HG02798 (cell line): ENCODE results near the gene RASSF4.

ENCODE experiments used
- ATAC-seq: cut with Tn5 transposase; IDR thresholded peaks from one replicate; pipeline ENCODE4 v1.9.1; 2021; ENCODE audit warnings: mild to moderate bottlenecking; ENCODE audit not compliant: unreplicated experiment, poor library complexity

The RASSF4 gene

GRCh38 chr10:44944354-44944753 lies 15.2 kb upstream of the RASSF4 start:
- ATAC-seq, result no peak

DNA sequence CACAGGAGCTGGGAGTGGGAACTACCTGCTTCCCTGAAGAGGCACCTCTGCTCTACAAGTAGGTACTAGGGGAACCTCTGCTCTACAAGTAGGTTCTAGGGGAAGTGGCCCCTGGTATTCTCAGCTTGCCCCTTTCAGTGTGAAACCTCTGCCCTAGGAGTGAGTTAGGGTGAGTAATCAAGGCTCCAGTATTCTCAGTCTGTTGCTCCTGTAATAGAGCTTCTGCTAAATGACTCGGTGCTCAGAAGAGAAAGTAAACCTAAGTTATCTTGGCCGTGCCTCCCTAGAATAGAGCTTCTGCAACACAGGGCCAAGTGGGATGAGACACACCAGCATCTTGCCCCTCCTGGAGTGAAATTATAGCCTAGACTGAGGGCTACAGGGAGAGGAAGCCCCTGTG lies 13.4 kb upstream of the RASSF4 start:
- peak; percentile 68 for ATAC-seq

- peak; percentile 65 for ATAC-seq
Observed at GRCh38 chr10:44947371-44948152, 12.0 kb upstream of the RASSF4 start.

- ATAC-seq, result no peak
Observed at GRCh38 chr10:44948642-44949041, 11.0 kb upstream of the RASSF4 start.

DNA sequence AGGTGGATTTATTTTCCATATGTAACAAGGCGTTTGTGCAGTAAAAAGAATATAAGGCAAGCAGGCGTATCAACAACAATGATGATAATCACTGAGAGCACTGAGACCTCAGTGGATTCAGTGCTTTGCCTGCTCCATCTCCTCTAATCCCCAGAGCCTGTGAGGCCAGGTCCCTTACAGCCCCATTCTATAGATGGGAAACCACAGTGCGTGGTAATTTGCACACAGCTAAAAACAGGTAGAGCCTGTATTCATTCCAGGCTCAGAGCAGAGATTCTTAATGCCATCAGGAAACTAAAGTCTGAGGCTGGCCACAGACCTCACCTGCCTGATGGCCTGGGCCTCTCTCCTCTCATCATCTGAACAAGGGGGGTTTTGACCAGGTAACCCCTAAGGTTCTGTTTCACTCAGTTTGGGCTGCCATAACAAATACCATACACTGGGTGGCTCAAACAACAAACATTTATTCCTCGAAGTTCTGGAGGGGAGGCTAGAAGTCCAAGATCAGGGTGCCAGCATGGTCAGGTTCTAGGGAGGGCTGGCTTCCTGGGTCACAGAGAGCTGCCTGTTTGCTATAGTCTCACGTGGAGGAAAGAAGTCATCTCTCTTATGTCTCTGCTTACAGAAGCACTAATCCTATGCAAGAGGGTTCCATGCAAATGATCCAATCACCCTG lies 10.3 kb upstream of the RASSF4 start:
- ATAC-seq, result no peak

- no peak for ATAC-seq
Observed at GRCh38 chr10:44949915-44950314, 9.7 kb upstream of the RASSF4 start.

DNA sequence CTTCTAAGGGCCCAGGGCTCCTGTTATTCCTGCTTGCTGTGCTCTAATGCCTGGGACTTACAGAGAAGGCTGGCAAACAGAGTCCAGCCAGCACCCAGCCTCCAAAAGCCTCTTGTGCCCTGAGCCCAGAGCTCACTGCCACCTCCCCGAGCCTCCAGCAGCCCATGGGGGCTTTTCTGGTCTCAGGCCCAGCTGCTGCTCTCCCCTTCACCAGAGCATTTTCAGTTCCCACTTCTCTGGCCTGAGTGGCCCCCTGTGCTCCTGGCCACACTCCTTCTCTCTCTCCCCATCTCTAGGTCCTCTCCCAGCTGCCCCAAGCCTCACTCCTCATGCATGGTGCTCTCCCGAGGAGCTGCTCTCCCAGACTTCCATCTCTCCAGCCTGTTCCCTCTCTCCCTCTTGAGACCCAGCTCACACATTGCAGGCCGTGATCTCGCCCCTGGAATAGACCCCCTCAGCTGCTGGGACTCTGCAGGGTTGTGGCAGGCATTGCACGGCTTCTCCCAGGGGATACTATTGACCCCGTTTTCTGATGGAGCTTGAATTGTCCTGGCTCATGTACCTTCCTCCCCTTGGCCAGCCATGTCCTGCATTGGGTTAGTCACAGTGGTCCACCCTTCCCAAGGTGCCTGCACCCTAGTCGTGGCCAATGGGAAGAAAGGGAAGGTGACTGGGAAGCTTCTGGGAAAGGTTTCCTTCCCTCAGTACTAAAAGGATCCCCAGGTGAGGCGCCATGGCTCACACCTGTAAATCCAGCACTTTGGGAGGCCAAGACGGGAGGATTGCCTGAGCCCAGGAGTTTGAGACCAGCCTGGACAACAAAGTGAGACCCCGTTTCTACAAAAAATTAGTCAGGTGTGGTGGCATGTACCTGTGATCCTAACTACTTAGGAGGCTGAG lies 9.0 kb upstream of the RASSF4 start:
- ATAC-seq, result no peak

DNA sequence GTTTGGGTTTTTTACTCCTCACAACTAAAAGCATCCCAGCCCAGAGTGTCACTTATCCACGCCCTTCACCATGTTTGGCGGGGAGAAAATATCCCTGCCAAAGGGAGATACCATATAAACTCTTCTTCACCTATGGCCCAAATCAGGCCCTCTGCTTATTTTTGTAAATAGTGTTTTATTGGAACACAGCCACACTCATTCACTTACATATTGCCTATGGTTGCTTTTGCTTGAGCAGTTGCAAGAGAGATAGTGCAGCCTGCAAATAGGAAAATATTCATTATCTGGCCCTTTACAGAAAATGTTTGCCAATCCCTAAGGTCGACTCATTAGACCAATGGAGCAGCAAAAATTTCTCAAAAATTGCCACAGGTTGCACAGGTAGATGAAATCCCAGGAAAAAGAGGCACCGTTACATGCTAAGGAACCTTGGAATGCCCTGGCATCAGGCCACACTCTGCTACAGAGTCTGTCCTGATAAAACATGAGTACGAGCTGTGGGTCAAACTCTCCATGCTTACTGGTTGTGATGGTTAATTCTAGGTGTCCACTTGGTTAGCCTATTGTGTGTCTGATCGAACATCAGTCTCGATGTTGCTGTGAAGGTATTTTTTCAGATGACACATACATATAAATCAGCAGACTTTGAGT lies 7.9 kb upstream of the RASSF4 start:
- no peak for ATAC-seq

DNA sequence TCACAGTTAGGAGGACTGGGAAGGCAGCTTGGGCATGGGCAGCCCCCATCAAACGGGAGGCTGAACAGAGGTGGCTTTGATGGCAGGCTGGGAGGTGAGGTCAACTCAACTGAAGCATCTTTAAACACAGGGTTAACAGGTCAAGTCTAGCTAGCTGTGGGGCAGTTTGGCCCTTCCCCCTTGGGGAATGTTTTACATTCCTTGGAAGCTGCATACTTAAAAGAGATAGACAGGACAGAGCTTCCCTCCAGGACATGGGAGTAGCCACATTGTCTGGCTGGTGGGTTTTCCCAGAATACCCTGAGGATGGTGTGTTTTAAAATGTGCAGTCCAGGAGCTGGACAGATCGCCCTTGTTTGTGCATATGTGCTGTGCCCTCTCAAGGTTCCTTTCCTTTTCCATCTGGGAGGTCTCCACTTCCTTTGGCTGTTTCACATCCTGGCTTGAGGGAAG lies 6.8 kb upstream of the RASSF4 start:
- no peak for ATAC-seq

DNA sequence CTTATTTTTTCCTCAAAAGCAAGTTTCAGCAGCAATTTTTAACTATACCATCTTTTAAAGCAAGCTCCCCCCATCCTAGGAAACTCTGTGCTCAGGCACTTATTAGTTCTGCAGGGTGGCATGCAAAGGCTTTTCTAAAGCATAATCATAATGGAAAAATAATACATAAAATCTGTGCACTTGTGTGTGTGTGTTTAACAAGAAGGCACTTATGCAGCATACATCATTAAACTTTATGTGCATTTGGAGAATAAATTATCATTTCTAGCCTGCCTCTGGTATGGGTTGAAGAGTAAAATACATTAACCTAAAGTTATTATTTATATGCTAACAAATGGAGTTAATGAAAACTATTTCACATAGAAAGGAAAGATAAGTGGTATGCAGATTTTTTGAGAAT lies 5.6 kb upstream of the RASSF4 start:
- ATAC-seq, result no peak

DNA sequence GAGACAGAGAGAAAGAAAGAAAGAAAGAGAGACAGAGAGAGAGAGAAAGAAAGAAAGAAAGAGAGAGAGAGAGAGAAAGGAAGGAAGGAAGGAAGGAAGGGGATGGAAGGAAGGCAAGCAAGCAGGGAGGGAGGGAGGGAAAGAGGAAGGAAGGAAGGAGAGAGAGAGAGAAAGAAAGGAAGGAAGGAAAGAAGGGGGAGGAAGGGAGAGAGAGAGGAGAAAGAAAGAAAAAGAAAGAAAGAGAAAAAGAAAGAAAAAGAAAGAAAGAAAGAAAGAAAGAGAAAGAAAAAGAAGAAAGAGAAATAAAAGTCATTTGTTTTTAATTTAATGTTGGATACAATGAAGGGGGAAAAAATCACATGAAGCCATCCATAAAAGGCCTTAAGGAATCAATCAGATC lies 4.6 kb upstream of the RASSF4 start:
- no peak for ATAC-seq

DNA sequence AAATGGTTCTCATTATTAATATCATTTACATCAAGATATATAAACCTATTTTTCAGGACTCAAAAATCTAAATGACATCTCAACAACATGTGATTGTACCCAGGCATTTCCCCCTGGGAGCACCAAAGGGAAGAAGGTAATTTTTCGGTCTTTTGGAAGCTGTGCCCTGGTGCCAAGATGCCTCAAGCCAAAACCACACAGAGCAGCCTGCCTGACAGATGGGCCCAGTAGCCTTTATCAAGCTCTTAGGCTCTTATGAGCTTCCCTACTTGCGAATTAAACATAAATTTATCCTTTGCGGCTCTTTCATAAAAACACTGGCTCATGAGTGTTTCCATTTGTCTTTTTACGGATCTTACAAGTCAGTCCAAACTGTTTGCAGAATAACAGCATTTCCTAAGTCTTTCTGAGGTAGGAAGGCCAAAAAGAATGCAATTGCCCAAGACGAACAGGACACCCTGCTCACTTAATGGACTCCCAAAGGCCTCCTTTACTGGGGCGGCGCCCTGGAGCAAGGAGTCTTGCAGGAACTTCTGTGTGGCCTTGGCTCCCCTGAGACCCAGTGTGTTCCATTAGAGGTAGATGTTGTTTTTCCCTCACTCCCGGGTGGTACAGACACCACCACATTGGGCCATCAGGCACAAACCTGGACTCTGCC lies 4.1 kb upstream of the RASSF4 start:
- ATAC-seq, result no peak

DNA sequence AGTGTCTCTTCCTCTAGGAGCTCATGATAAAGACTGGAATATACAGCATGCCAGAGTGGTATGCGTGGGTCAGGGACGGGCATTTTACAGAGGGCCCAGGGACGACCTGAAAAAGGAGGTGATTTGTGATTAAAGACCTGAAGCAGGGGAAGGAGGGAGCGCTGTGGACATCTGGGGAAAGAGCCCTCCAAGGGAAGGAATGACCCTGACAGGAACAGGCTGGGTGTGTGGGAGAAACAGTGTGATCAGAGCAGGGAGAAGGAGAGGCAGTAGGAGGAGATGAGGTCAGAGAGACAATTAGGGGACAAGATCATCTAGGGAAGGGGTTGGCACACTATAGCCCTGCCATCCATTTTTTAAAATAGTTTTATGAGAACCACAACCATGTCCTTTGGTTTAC lies 3.4 kb upstream of the RASSF4 start:
- no peak for ATAC-seq

GRCh38 chr10:44956717-44957706 lies 2.6 kb upstream of the RASSF4 start:
- no peak for ATAC-seq

GRCh38 chr10:44958196-44958897 lies 1.3 kb upstream of the RASSF4 start:
- ATAC-seq, result no peak

DNA sequence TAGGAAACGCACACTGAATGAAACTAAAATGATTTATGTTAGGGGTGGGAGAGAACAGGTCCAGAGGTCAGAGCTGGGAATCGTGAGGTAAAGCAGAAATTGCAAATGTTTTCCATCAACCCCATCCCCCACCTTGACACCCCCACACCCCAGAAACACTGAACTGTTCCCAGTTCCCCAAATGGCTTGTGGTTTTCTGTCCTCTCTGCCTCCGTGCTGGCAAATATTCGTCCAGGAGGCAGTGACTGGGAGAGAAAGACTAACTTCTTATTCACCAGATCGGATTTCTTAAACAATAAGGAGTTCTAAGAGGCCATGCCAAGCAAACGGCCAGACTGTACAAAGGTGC lies 730 bp upstream of the RASSF4 start:
- no peak for ATAC-seq

DNA sequence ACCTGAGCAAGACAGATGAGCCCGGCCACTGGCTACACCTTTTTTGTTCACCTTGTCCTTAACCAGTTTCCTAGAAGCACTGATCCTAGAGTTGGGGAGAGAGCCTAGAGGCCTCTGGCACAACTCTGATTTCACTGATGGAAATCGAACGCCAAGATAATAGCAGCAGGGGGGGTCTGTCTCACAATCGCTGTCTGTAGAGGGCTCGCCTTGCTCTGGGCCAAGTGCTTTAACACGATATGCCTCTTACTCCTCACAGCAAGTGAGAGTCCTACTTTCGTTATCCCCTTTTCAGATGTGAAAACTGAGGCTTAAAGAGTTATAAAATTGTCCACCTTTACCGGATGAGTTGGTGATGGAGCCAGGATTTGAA lies 472 bp downstream of the RASSF4 start:
- ATAC-seq, result no peak

DNA sequence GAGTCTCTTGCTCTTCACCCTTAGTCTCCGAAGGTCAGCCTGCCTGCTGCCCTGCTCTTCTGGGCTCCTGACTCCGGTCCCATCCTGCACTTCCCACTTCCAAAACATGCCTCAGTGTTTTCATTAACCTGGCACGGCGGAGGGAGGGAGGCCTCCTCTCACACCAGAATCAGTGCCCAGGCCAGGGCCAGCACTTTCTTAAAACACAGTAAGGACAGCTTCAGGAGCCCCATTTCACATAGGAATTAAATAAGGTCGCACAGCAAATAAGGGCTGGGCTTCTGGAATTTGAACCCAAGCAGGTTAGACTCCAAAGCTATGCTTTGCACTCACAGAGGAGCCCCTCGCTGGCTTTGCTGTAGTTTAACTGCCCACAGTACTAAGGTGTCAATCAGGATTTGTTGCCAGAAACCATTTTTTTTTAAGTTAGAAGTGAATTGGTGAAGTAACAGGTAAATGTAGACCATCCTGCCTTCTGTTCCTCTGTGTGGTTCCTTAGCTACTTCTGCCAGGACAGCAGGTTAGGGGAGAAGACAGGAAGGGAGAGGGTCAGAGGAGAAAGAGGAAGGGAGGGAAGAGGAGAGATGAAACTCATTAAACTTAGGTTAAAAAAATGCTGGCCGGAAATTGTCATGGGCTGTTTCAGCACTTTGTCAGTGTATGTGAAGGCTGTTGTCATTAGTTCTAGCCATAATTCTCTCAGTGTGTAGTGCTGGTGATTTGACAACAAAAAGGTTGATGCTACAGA lies 1.1 kb downstream of the RASSF4 start:
- ATAC-seq, result no peak
